Keratinocyte (primary cell): ENCODE measurements around the gene ACP7.

ENCODE experiments used
- EZH2 ChIP-seq: IDR thresholded peaks from one replicate; pipeline ENCODE4 v1.6.1; 2012; ENCODE audit warnings: inconsistent platforms, mild to moderate bottlenecking, low read length, moderate library complexity
- TF ChIP-seq, protein P1 (sequence below), 3 experiments: IDR thresholded peaks in 1 of 3; conservative IDR thresholded peaks in 1 of 3; optimal IDR thresholded peaks in 1 of 3; 2 replicates in 2 of 3; 3 replicates in 1 of 3; pipeline versions ENCODE3 to v1.5.1; 2011; ENCODE audit warnings: low read length in 3 of 3, mild to moderate bottlenecking in 3 of 3, moderate library complexity in 2 of 3, control low read depth in 1 of 3, inconsistent platforms in 1 of 3; ENCODE audit not compliant: insufficient read depth in 2 of 3; ENCODE audit errors: extremely low read depth in 1 of 3

DNA sequence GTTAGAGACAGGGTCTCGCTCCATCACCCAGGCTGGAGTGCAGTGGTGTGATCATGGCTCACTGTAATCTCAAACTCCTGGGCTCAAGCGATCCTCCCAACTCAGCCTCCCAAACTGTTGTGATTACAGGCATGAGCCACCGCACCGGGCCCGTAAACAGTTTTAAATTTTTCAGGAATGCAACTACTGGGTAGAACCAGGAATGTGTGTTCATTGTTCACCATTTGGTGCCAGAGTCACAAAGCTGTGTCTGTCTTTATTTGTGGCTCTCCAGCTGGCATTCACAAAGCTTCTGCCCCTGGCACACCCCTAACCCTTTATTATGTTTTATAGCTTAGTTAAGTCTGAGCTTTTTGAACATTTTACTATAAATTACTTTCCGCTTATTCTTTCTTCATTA is 19.8 kb upstream of the ACP7 start:
- TF ChIP-seq, protein P1, sequence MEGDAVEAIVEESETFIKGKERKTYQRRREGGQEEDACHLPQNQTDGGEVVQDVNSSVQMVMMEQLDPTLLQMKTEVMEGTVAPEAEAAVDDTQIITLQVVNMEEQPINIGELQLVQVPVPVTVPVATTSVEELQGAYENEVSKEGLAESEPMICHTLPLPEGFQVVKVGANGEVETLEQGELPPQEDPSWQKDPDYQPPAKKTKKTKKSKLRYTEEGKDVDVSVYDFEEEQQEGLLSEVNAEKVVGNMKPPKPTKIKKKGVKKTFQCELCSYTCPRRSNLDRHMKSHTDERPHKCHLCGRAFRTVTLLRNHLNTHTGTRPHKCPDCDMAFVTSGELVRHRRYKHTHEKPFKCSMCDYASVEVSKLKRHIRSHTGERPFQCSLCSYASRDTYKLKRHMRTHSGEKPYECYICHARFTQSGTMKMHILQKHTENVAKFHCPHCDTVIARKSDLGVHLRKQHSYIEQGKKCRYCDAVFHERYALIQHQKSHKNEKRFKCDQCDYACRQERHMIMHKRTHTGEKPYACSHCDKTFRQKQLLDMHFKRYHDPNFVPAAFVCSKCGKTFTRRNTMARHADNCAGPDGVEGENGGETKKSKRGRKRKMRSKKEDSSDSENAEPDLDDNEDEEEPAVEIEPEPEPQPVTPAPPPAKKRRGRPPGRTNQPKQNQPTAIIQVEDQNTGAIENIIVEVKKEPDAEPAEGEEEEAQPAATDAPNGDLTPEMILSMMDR (optimal IDR thresholded peaks at IDR 0.05 in 1 of 3, IDR thresholded peaks at IDR 0.05 in 1 of 3, conservative IDR thresholded peaks at IDR 0.05 in 1 of 3; ENCODE audit: extremely low read depth in 1 of 3, insufficient read depth in 2 of 3, low read length in 3 of 3), result no peak
- no peak for TF ChIP-seq EZH2
